Fibroblast of skin of left quadriceps (primary cell): ENCODE measurements around the gene BORCS5.
"Not testable (repeated sequence)": the region's sequence is repeated elsewhere in the genome, so short reads cannot be mapped to it uniquely, and the experiment has no call there.

ENCODE experiments used
- DNase-seq, 2 experiments: peaks; one replicate each; pipeline ENCODE4 v3.0.0-alpha.2; 2013; ENCODE audit warnings: low read depth in 2 of 2

Gene BORCS5

GRCh38 chr12:12486661-12487240, 129.9 kb downstream of the BORCS5 start:
- no peak for DNase-seq

- no peak for DNase-seq
Measured at GRCh38 chr12:12487490-12487889, 130.6 kb downstream of the BORCS5 start.

GRCh38 chr12:12488296-12488695, 131.4 kb downstream of the BORCS5 start:
- no peak for DNase-seq

- no peak for DNase-seq
Measured at GRCh38 chr12:12488823-12489550, 132.1 kb downstream of the BORCS5 start.

GRCh38 chr12:12491606-12492005, 134.7 kb downstream of the BORCS5 start:
- no peak for DNase-seq

GRCh38 chr12:12492547-12492946, 135.7 kb downstream of the BORCS5 start:
- no peak for DNase-seq

GRCh38 chr12:12495536-12495935, 138.7 kb downstream of the BORCS5 start:
- no peak for DNase-seq

GRCh38 chr12:12498210-12498609, 141.3 kb downstream of the BORCS5 start:
- DNase-seq: no peak

- no peak for DNase-seq
Measured at GRCh38 chr12:12499909-12500604, 143.2 kb downstream of the BORCS5 start.

- DNase-seq: no peak
Measured at GRCh38 chr12:12501121-12501520, 144.2 kb downstream of the BORCS5 start.

GRCh38 chr12:12502130-12502814, 145.4 kb downstream of the BORCS5 start:
- DNase-seq: not testable (repeated sequence)

GRCh38 chr12:12502815-12503151, 145.9 kb downstream of the BORCS5 start:
- no peak for DNase-seq

GRCh38 chr12:12503384-12504078, 146.7 kb downstream of the BORCS5 start:
- no peak for DNase-seq

GRCh38 chr12:12505544-12506495, 148.9 kb downstream of the BORCS5 start:
- DNase-seq: peak; percentile 52 to 54

- DNase-seq: no peak
Measured at GRCh38 chr12:12506496-12506890, 149.6 kb downstream of the BORCS5 start.

- no peak for DNase-seq
Measured at GRCh38 chr12:12507121-12507520, 150.2 kb downstream of the BORCS5 start.

GRCh38 chr12:12508612-12509011, 151.7 kb downstream of the BORCS5 start:
- peak; percentile 36 to 37 for DNase-seq

- DNase-seq: peak; percentile 43 to 46
Measured at GRCh38 chr12:12510141-12510540, 153.3 kb downstream of the BORCS5 start.

GRCh38 chr12:12510551-12510950, 153.7 kb downstream of the BORCS5 start:
- no peak for DNase-seq

- no peak for DNase-seq
Measured at GRCh38 chr12:12511021-12511783, 154.3 kb downstream of the BORCS5 start.
